Coronary artery (tissue), 2 donors: ENCODE results near the gene TMCC1.

ENCODE experiments used
- DNase-seq: peaks from one replicate; pipeline ENCODE4 v3.0.0-alpha.2; 2017; ENCODE audit warnings: low spot score
- H3K27ac ChIP-seq, 2 donors: fragments of 200-600 bp; sonication (generic); one replicate each; pipeline ENCODE4 v1.5.1; 2016 to 2019
- H3K4me3 ChIP-seq: fragments of 200-600 bp; sonication (generic); 2 replicates; pipeline ENCODE4 v1.5.1; 2016; ENCODE audit warnings: mild to moderate bottlenecking, moderate library complexity
- CTCF ChIP-seq: fragments of 200-600 bp; sonication (generic); IDR thresholded peaks from one replicate; pipeline ENCODE4 v1.5.1; 2019; ENCODE audit warnings: antibody characterized with exemption

Gene TMCC1

GRCh38 chr3:129601713-129602112 lies 291.8 kb downstream of the TMCC1 start:
- no peak for TF ChIP-seq CTCF
- no peak for DNase-seq
- Histone ChIP-seq H3K4me3 (peak overlapping the region; percentile 92), H3K27ac (peak overlapping the region; percentile 94 to 98)

GRCh38 chr3:129600348-129600747 lies 293.2 kb downstream of the TMCC1 start:
- Histone ChIP-seq H3K4me3 (no peak overlapping the region), H3K27ac (peak overlapping the region; percentile 79 to 98)
- DNase-seq = no peak
- no peak for TF ChIP-seq CTCF

GRCh38 chr3:129599607-129600006 lies 293.9 kb downstream of the TMCC1 start:
- Histone ChIP-seq H3K4me3 (peak overlapping the region; percentile 42), H3K27ac (peak overlapping the region; percentile 79 to 98)
- no peak for TF ChIP-seq CTCF
- DNase-seq = no peak

GRCh38 chr3:129599073-129599472 lies 294.4 kb downstream of the TMCC1 start:
- DNase-seq = no peak
- no peak for TF ChIP-seq CTCF
- Histone ChIP-seq H3K27ac (peak overlapping the region; percentile 79 to 98), H3K4me3 (peak overlapping the region; percentile 42)

- Histone ChIP-seq H3K4me3 (peak overlapping the region; percentile 42), H3K27ac (peak overlapping the region; percentile 79 to 98)
- TF ChIP-seq CTCF = no peak
Measured at GRCh38 chr3:129598484-129598883, 295.0 kb downstream of the TMCC1 start.

GRCh38 chr3:129598000-129598381 lies 295.5 kb downstream of the TMCC1 start:
- no peak for DNase-seq
- TF ChIP-seq CTCF = no peak
- Histone ChIP-seq H3K27ac (peak overlapping the region; percentile 79 to 98), H3K4me3 (peak overlapping the region; percentile 64)

More at GRCh38 chr3:129598484-129598883, 295.0 kb downstream of the TMCC1 start:
- DNase-seq = no peak
